ENCODE data around the gene FGGY. TPM values are rescaled to one million over a fixed set of nuclear protein-coding genes. Genes with fewer than 3 reads are reported as not detected.

FGGY gene
- total RNA-seq, 1 experiment from 2014 or later = 12.0 TPM

DNA sequence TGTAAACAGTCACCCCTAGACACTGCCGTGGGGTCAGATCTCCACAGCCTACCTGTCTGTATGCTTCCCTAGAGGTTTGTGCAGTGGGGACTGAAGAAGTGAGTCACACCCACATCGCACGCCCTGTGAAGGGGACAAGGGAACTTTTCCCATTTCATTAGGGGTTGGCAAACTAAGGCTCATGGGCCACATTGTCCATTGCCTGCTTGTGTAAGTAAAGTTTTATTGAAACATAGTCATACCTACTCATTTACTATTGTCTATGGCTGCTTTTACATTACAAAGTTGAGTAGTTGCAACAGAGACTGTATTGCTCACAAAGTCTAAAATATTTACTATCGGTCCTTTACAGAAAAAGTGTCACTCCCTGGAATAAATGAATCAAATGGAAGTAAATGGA, 2.5 kb upstream of the FGGY start:
- H3K36me3 Mint-ChIP-seq = no peaks in the 10 kb centered on the region
- ChIA-PET CTCF (no interaction called here), POLR2A (no interaction called here)
- DNase-seq (ENCODE audit: low spot score) (no peak), ATAC-seq (no peak)
- H3K9me3 Mint-ChIP-seq = peaks cover 6% of the 10 kb centered on the region; the same call in 1 of the 2 replicates
- no peak overlapping the region for H3K4me3 Mint-ChIP-seq
- H3K27ac Mint-ChIP-seq = no peak overlapping the region
- no peaks in the 10 kb centered on the region for H3K27me3 Mint-ChIP-seq (ENCODE audit: low read depth)
- no peak for TF ChIP-seq NFE2L1 (CRISPR knock-in tag; IDR thresholded peaks at IDR 0.05)
- TF ChIP-seq TCF7 (CRISPR knock-in tag; IDR thresholded peaks at IDR 0.05; ENCODE audit: low read depth) = no peak
- TF ChIP-seq SOX15 (CRISPR knock-in tag; IDR thresholded peaks at IDR 0.05) = no peak
- no peak for TF ChIP-seq ZNF416 (CRISPR knock-in tag; IDR thresholded peaks at IDR 0.05)
- TF ChIP-seq ETV6 (CRISPR knock-in tag; IDR thresholded peaks at IDR 0.05) = no peak
- TF ChIP-seq ZMAT4 (CRISPR knock-in tag; IDR thresholded peaks at IDR 0.05) = no peak
- TF ChIP-seq, protein P1, sequence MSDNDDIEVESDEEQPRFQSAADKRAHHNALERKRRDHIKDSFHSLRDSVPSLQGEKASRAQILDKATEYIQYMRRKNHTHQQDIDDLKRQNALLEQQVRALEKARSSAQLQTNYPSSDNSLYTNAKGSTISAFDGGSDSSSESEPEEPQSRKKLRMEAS (CRISPR knock-in tag; IDR thresholded peaks at IDR 0.05) = no peak
- TF ChIP-seq ZNF532 (CRISPR knock-in tag; IDR thresholded peaks at IDR 0.05; ENCODE audit: borderline replicate concordance) = no peak
- TF ChIP-seq CBFB (CRISPR knock-in tag; IDR thresholded peaks at IDR 0.05; ENCODE audit: low read depth) = no peak
- no peak for TF ChIP-seq E2F1 (CRISPR knock-in tag; IDR thresholded peaks at IDR 0.05)
- no peak for TF ChIP-seq NFYB (CRISPR knock-in tag; conservative IDR thresholded peaks at IDR 0.05; ENCODE audit: low read depth)
- peaks cover 33% of the 10 kb centered on the region for H3K4me1 Mint-ChIP-seq

GRCh38 chr1:59295618-59296017, 1.3 kb upstream of the FGGY start:
- Mint-ChIP-seq H3K4me3 (peak overlapping the region; percentile 63), H3K27me3 (ENCODE audit: low read depth) (no peaks in the 10 kb centered on the region), H3K36me3 (no peaks in the 10 kb centered on the region), H3K27ac (no peak overlapping the region), H3K4me1 (peaks cover 29% of the 10 kb centered on the region), H3K9me3 (peaks cover 6% of the 10 kb centered on the region; the same call in 1 of the 2 replicates)
- ChIA-PET POLR2A (interaction anchor here (1.7 kb wide), 1 partner anchor 512 kb away, joined by 6 read pairs; the partner anchor contains the start of gene JUN), CTCF (interaction anchor here (1.8 kb wide), 1 partner anchor 403 kb away, joined by 6 read pairs; no protein-coding TSS in a partner anchor)
- DNase-seq (ENCODE audit: low spot score) (no peak), ATAC-seq (no peak)
- TF ChIP-seq E2F1 (CRISPR knock-in tag; IDR thresholded peaks at IDR 0.05) = no peak
- no peak for TF ChIP-seq ATF1 (CRISPR knock-in tag; IDR thresholded peaks at IDR 0.05)
- TF ChIP-seq CREM (CRISPR knock-in tag; IDR thresholded peaks at IDR 0.05) = no peak
- no peak for TF ChIP-seq ZSCAN18 (CRISPR knock-in tag; IDR thresholded peaks at IDR 0.05)
- TF ChIP-seq JAZF1 (CRISPR knock-in tag; IDR thresholded peaks at IDR 0.05) = no peak
- no peak for TF ChIP-seq TEAD4 (CRISPR knock-in tag; IDR thresholded peaks at IDR 0.05)
- TF ChIP-seq ZNF416 (CRISPR knock-in tag; IDR thresholded peaks at IDR 0.05) = no peak
- no peak for TF ChIP-seq ESRRA (CRISPR knock-in tag; IDR thresholded peaks at IDR 0.05; ENCODE audit: borderline replicate concordance)
- no peak for TF ChIP-seq TP53 (CRISPR knock-in tag; IDR thresholded peaks at IDR 0.05)
- TF ChIP-seq NFE2L1 (CRISPR knock-in tag; IDR thresholded peaks at IDR 0.05) = no peak
- TF ChIP-seq ZNF317 (CRISPR knock-in tag; IDR thresholded peaks at IDR 0.05; ENCODE audit: borderline replicate concordance, low read depth) = no peak
- no peak for TF ChIP-seq AFF4 (CRISPR knock-in tag; IDR thresholded peaks at IDR 0.05; ENCODE audit: borderline replicate concordance)
- no peak for TF ChIP-seq ZNF263 (CRISPR knock-in tag; IDR thresholded peaks at IDR 0.05; ENCODE audit: low read depth)

Measured in WTC11 (cell line).